GM12875 (cell line): ENCODE results near the gene CERS1.

Experiments
- H3K4me3 ChIP-seq: one replicate; pipeline ENCODE4 v1.5.1; 2011; ENCODE audit warnings: low read depth, low read length, control low read depth
- CTCF ChIP-seq: IDR thresholded peaks from 2 replicates; pipeline ENCODE4 v1.5.1; 2011; ENCODE audit warnings: low read depth, mild to moderate bottlenecking, control low read depth, inconsistent platforms, low read length, moderate library complexity, borderline replicate concordance; ENCODE audit not compliant: insufficient read depth

Gene CERS1

GRCh38 chr19:18831524-18832305 is 64.2 kb downstream of the CERS1 start, which contains the start of gene UPF1:
UPF1 (plus strand) TSS chr19:18831959; CDS start chr19:18832210, 251 bp downstream.
- TF ChIP-seq CTCF, result no peak
- H3K4me3 ChIP-seq, result peak within 1 kb of the TSS; percentile 88

GRCh38 chr19:18830488-18830887 is 65.5 kb downstream of the CERS1 start:
- no peak for TF ChIP-seq CTCF
- H3K4me3 ChIP-seq, result no peak overlapping the region

- no peak overlapping the region for H3K4me3 ChIP-seq
- no peak for TF ChIP-seq CTCF
Measured at GRCh38 chr19:18828786-18829185, 67.2 kb downstream of the CERS1 start.
